ENCODE results near the gene KIAA1958. TPM values are rescaled to one million over a fixed set of nuclear protein-coding genes. Genes with fewer than 3 reads are reported as not detected.

The KIAA1958 gene
- total and polyA plus RNA-seq, 2 experiments from 2014 or later, result 9.4 to 41.7 TPM

- peak overlapping the region; percentile 84 for H3K4me3 ChIP-seq
- no peak overlapping the region; the same call in 1 of the 2 replicates for H3K27ac ChIP-seq (ENCODE audit: low read depth)
- Mint-ChIP-seq H3K4me3 (peak overlapping the region; percentile 97), H3K27ac (no peak overlapping the region), H3K9me3 (no peaks in the 10 kb centered on the region), H3K36me3 (ENCODE audit: low read depth) (no peaks in the 10 kb centered on the region; the same call in 1 of the 3 replicates), H3K4me1 (peaks cover 27% of the 10 kb centered on the region), H3K27me3 (ENCODE audit: insufficient read depth, low read depth, poor library complexity) (peaks cover 16% of the 10 kb centered on the region)
- peaks cover 11% of the 10 kb centered on the region for H4K20me1 ChIP-seq (replicated peaks; ENCODE audit: insufficient read depth)
- ATAC-seq (no peak), DNase-seq (ENCODE audit: low spot score) (no peak)
- no peaks in the 10 kb centered on the region for H3F3A ChIP-seq (replicated peaks; ENCODE audit: low read depth)
- H3K27me3 ChIP-seq (ENCODE audit: insufficient read depth), result no peaks in the 10 kb centered on the region
- H3K4me2 ChIP-seq, result peak overlapping the region; percentile 92
- no peak for TF ChIP-seq ZNF114 (CRISPR knock-in tag; IDR thresholded peaks at IDR 0.05)
- no peak for TF ChIP-seq CREB1 (CRISPR knock-in tag; IDR thresholded peaks at IDR 0.05; ENCODE audit: low read depth)
- TF ChIP-seq NANOG (IDR thresholded peaks at IDR 0.05; ENCODE audit: borderline replicate concordance), result no peak
- TF ChIP-seq STAT1 (IDR thresholded peaks at IDR 0.05; ENCODE audit: unreplicated experiment), result no peak
- no peak for TF ChIP-seq ZNF462 (CRISPR knock-in tag; IDR thresholded peaks at IDR 0.05)
- TF ChIP-seq, protein P1, sequence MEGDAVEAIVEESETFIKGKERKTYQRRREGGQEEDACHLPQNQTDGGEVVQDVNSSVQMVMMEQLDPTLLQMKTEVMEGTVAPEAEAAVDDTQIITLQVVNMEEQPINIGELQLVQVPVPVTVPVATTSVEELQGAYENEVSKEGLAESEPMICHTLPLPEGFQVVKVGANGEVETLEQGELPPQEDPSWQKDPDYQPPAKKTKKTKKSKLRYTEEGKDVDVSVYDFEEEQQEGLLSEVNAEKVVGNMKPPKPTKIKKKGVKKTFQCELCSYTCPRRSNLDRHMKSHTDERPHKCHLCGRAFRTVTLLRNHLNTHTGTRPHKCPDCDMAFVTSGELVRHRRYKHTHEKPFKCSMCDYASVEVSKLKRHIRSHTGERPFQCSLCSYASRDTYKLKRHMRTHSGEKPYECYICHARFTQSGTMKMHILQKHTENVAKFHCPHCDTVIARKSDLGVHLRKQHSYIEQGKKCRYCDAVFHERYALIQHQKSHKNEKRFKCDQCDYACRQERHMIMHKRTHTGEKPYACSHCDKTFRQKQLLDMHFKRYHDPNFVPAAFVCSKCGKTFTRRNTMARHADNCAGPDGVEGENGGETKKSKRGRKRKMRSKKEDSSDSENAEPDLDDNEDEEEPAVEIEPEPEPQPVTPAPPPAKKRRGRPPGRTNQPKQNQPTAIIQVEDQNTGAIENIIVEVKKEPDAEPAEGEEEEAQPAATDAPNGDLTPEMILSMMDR (conservative IDR thresholded peaks at IDR 0.05; ENCODE audit: low read depth in 2 of 2), result no peak
- TF ChIP-seq JUNB (IDR thresholded peaks at IDR 0.05; ENCODE audit: unreplicated experiment), result no peak
- no peak for TF ChIP-seq EZH2phosphoT487 (IDR thresholded peaks at IDR 0.05; ENCODE audit: unreplicated experiment)
- TF ChIP-seq EZH2 (IDR thresholded peaks at IDR 0.05; ENCODE audit: low read depth, unreplicated experiment), result no peak
- TF ChIP-seq, protein P2, sequence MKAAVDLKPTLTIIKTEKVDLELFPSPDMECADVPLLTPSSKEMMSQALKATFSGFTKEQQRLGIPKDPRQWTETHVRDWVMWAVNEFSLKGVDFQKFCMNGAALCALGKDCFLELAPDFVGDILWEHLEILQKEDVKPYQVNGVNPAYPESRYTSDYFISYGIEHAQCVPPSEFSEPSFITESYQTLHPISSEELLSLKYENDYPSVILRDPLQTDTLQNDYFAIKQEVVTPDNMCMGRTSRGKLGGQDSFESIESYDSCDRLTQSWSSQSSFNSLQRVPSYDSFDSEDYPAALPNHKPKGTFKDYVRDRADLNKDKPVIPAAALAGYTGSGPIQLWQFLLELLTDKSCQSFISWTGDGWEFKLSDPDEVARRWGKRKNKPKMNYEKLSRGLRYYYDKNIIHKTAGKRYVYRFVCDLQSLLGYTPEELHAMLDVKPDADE (IDR thresholded peaks at IDR 0.05), result no peak
- no peak for TF ChIP-seq POLR2AphosphoS5 (IDR thresholded peaks at IDR 0.05; ENCODE audit: low read depth)
- TF ChIP-seq ZNF331 (CRISPR knock-in tag; IDR thresholded peaks at IDR 0.05; ENCODE audit: low read depth), result no peak
- TF ChIP-seq, protein P3, sequence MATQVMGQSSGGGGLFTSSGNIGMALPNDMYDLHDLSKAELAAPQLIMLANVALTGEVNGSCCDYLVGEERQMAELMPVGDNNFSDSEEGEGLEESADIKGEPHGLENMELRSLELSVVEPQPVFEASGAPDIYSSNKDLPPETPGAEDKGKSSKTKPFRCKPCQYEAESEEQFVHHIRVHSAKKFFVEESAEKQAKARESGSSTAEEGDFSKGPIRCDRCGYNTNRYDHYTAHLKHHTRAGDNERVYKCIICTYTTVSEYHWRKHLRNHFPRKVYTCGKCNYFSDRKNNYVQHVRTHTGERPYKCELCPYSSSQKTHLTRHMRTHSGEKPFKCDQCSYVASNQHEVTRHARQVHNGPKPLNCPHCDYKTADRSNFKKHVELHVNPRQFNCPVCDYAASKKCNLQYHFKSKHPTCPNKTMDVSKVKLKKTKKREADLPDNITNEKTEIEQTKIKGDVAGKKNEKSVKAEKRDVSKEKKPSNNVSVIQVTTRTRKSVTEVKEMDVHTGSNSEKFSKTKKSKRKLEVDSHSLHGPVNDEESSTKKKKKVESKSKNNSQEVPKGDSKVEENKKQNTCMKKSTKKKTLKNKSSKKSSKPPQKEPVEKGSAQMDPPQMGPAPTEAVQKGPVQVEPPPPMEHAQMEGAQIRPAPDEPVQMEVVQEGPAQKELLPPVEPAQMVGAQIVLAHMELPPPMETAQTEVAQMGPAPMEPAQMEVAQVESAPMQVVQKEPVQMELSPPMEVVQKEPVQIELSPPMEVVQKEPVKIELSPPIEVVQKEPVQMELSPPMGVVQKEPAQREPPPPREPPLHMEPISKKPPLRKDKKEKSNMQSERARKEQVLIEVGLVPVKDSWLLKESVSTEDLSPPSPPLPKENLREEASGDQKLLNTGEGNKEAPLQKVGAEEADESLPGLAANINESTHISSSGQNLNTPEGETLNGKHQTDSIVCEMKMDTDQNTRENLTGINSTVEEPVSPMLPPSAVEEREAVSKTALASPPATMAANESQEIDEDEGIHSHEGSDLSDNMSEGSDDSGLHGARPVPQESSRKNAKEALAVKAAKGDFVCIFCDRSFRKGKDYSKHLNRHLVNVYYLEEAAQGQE (IDR thresholded peaks at IDR 0.05; ENCODE audit: unreplicated experiment), result no peak
- no peaks in the 10 kb centered on the region for H3K9me2 ChIP-seq (ENCODE audit: insufficient read depth)
- peaks cover 41% of the 10 kb centered on the region for H3K79me2 ChIP-seq (replicated peaks; ENCODE audit: insufficient read depth)
- H3K4me1 ChIP-seq (ENCODE audit: insufficient read depth), result peaks cover 31% of the 10 kb centered on the region
- H2AFZ ChIP-seq, result no peak overlapping the region
- no peaks in the 10 kb centered on the region for H3K36me3 ChIP-seq (ENCODE audit: insufficient read depth)
Measured at GRCh38 chr9:112485574-112485973, 1.1 kb upstream of the KIAA1958 start.
